ENCODE data around the gene PTPN4. TPM values are rescaled to one million over a fixed set of nuclear protein-coding genes. Genes with fewer than 3 reads are reported as not detected.

PTPN4 gene
- polyA plus RNA-seq, 1 donor from 2014 or later = 22.0 TPM

DNA sequence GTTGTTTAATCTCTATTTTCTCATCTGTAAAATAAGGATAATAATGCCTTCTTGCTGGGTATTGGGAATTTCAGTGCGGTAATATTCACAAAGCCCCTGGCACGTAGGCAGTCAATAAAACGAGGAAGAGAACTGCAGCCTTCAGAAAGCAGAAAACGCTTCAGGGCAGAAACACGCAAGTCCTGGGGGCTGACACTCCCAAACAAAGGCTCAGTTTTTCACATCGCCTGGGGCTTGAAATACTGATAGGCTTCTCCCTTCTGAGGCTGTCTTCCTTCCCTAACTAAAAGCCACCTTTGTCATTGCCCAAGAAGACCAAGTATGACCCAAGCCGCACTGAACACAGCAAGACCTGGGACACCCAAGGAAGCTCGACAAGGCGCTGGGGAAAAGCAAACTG is 48.4 kb upstream of the PTPN4 start:
- Histone ChIP-seq H3K27ac (ENCODE audit: low read length) (no peak overlapping the region), H4K20me1 (ENCODE audit: insufficient read depth) (no peaks in the 10 kb centered on the region), H3K9ac (ENCODE audit: low read length) (no peak overlapping the region), H3K36me3 (ENCODE audit: insufficient read depth, low read length) (no peaks in the 10 kb centered on the region), H3K9me3 (ENCODE audit: low read length) (no peaks in the 10 kb centered on the region), H3K4me2 (ENCODE audit: low read length) (no peak overlapping the region), H3F3A (ENCODE audit: insufficient read depth, low read length, poor library complexity, severe bottlenecking) (no peaks in the 10 kb centered on the region), H3K27me3 (ENCODE audit: insufficient read depth, low read depth, low read length) (no peaks in the 10 kb centered on the region), H2AFZ (ENCODE audit: low read depth, low read length) (no peak overlapping the region), H3K79me2 (replicated peaks; ENCODE audit: insufficient read depth, low read length) (no peaks in the 10 kb centered on the region), H3K9me2 (ENCODE audit: insufficient read depth, low read length) (no peaks in the 10 kb centered on the region), H3K4me3 (ENCODE audit: low read length) (no peak overlapping the region)
- TF ChIP-seq, protein P1, sequence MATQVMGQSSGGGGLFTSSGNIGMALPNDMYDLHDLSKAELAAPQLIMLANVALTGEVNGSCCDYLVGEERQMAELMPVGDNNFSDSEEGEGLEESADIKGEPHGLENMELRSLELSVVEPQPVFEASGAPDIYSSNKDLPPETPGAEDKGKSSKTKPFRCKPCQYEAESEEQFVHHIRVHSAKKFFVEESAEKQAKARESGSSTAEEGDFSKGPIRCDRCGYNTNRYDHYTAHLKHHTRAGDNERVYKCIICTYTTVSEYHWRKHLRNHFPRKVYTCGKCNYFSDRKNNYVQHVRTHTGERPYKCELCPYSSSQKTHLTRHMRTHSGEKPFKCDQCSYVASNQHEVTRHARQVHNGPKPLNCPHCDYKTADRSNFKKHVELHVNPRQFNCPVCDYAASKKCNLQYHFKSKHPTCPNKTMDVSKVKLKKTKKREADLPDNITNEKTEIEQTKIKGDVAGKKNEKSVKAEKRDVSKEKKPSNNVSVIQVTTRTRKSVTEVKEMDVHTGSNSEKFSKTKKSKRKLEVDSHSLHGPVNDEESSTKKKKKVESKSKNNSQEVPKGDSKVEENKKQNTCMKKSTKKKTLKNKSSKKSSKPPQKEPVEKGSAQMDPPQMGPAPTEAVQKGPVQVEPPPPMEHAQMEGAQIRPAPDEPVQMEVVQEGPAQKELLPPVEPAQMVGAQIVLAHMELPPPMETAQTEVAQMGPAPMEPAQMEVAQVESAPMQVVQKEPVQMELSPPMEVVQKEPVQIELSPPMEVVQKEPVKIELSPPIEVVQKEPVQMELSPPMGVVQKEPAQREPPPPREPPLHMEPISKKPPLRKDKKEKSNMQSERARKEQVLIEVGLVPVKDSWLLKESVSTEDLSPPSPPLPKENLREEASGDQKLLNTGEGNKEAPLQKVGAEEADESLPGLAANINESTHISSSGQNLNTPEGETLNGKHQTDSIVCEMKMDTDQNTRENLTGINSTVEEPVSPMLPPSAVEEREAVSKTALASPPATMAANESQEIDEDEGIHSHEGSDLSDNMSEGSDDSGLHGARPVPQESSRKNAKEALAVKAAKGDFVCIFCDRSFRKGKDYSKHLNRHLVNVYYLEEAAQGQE (IDR thresholded peaks at IDR 0.05; ENCODE audit: borderline replicate concordance) = no peak
- TF ChIP-seq TAF1 (IDR thresholded peaks at IDR 0.05; ENCODE audit: low read depth) (no peak), MXI1 (conservative IDR thresholded peaks at IDR 0.05; ENCODE audit: poor library complexity, severe bottlenecking) (no peak), SMC3 (conservative IDR thresholded peaks at IDR 0.05; ENCODE audit: poor library complexity) (no peak), RAD21 (conservative IDR thresholded peaks at IDR 0.05) (no peak), EP300 (conservative IDR thresholded peaks at IDR 0.05; ENCODE audit: poor library complexity, severe bottlenecking) (no peak), POLR2AphosphoS5 (IDR thresholded peaks at IDR 0.05) (no peak), EZH2 (IDR thresholded peaks at IDR 0.05; ENCODE audit: borderline replicate concordance, insufficient read depth, low read length, poor library complexity, severe bottlenecking) (no peak)
- TF ChIP-seq, protein P2, sequence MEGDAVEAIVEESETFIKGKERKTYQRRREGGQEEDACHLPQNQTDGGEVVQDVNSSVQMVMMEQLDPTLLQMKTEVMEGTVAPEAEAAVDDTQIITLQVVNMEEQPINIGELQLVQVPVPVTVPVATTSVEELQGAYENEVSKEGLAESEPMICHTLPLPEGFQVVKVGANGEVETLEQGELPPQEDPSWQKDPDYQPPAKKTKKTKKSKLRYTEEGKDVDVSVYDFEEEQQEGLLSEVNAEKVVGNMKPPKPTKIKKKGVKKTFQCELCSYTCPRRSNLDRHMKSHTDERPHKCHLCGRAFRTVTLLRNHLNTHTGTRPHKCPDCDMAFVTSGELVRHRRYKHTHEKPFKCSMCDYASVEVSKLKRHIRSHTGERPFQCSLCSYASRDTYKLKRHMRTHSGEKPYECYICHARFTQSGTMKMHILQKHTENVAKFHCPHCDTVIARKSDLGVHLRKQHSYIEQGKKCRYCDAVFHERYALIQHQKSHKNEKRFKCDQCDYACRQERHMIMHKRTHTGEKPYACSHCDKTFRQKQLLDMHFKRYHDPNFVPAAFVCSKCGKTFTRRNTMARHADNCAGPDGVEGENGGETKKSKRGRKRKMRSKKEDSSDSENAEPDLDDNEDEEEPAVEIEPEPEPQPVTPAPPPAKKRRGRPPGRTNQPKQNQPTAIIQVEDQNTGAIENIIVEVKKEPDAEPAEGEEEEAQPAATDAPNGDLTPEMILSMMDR (IDR thresholded peaks at IDR 0.05; ENCODE audit: poor library complexity, severe bottlenecking) = no peak

DNA sequence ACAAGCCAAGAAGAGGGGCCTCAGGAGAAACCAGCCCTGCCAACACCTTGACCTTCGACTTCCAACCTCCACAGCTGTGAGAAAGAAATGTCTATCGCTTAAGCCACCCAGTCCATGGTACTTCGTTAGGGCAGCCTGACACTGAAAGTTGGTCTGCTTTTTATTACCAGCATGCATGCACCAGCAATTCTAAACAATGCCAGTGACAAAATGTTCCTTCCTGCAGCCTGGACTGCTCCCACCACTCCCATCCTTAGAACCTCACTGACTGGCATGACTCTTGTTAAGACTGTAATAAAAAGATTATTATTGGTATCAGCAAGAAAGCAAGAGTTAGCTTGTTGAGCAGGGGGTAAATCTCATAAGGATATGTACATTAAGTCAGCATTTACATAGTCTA is 47.2 kb upstream of the PTPN4 start:
- H3K9me3 ChIP-seq (ENCODE audit: low read length) = no peaks in the 10 kb centered on the region
- no peaks in the 10 kb centered on the region for H3K27me3 ChIP-seq (ENCODE audit: insufficient read depth, low read depth, low read length)
- H2AFZ ChIP-seq (ENCODE audit: low read depth, low read length) = no peak overlapping the region
- no peaks in the 10 kb centered on the region for H3K9me2 ChIP-seq (ENCODE audit: insufficient read depth, low read length)
- no peaks in the 10 kb centered on the region for H3K36me3 ChIP-seq (ENCODE audit: insufficient read depth, low read length)
- no peaks in the 10 kb centered on the region for H3K79me2 ChIP-seq (replicated peaks; ENCODE audit: insufficient read depth, low read length)
- no peak overlapping the region for H3K4me2 ChIP-seq (ENCODE audit: low read length)
- no peak overlapping the region for H3K27ac ChIP-seq (ENCODE audit: low read length)
- TF ChIP-seq, protein P1 (IDR thresholded peaks at IDR 0.05; ENCODE audit: borderline replicate concordance) = no peak
- TF ChIP-seq POLR2AphosphoS5 (IDR thresholded peaks at IDR 0.05) = no peak
- TF ChIP-seq RAD21 (conservative IDR thresholded peaks at IDR 0.05) = no peak
- no peak for TF ChIP-seq SMC3 (conservative IDR thresholded peaks at IDR 0.05; ENCODE audit: poor library complexity)
- TF ChIP-seq MXI1 (conservative IDR thresholded peaks at IDR 0.05; ENCODE audit: poor library complexity, severe bottlenecking) = no peak
- TF ChIP-seq TAF1 (IDR thresholded peaks at IDR 0.05; ENCODE audit: low read depth) = no peak
- TF ChIP-seq EP300 (conservative IDR thresholded peaks at IDR 0.05; ENCODE audit: poor library complexity, severe bottlenecking) = no peak
- no peak for TF ChIP-seq EZH2 (IDR thresholded peaks at IDR 0.05; ENCODE audit: borderline replicate concordance, insufficient read depth, low read length, poor library complexity, severe bottlenecking)
- TF ChIP-seq, protein P2 (IDR thresholded peaks at IDR 0.05; ENCODE audit: poor library complexity, severe bottlenecking) = no peak
- no peaks in the 10 kb centered on the region for H4K20me1 ChIP-seq (ENCODE audit: insufficient read depth)
- H3K4me3 ChIP-seq (ENCODE audit: low read length) = no peak overlapping the region
- H3K9ac ChIP-seq (ENCODE audit: low read length) = no peak overlapping the region
- no peaks in the 10 kb centered on the region for H3F3A ChIP-seq (ENCODE audit: insufficient read depth, low read length, poor library complexity, severe bottlenecking)

Measured in neural cell (in vitro differentiated cells).